Rectal smooth muscle tissue (tissue), 1 donor: Measurements from ENCODE around the gene SHANK1.

ENCODE experiments used
- H3K27ac ChIP-seq: one replicate; pipeline ENCODE4 v1.7.0; 2013; ENCODE audit warnings: low read depth, low read length, inconsistent platforms
- H3K27me3 ChIP-seq: one replicate; pipeline ENCODE4 v1.7.0; 2013; ENCODE audit warnings: low read length; ENCODE audit not compliant: control insufficient read depth, insufficient read depth
- H3K36me3 ChIP-seq: one replicate; pipeline ENCODE4 v1.7.0; 2013; ENCODE audit warnings: low read length; ENCODE audit not compliant: control insufficient read depth, insufficient read depth
- H3K4me1 ChIP-seq: one replicate; pipeline ENCODE4 v1.7.0; 2013; ENCODE audit warnings: low read length; ENCODE audit not compliant: control insufficient read depth, insufficient read depth
- H3K4me3 ChIP-seq: one replicate; pipeline ENCODE4 v1.7.0; 2013; ENCODE audit warnings: low read length
- H3K9ac ChIP-seq: one replicate; pipeline ENCODE4 v1.7.0; 2013; ENCODE audit warnings: low read length

SHANK1 gene

GRCh38 chr19:50703915-50704796 is 15.4 kb downstream of the SHANK1 start:
- Histone ChIP-seq H3K36me3 (no peaks in the 10 kb centered on the region), H3K9ac (no peak overlapping the region), H3K4me3 (no peak overlapping the region), H3K27me3 (peaks cover 6% of the 10 kb centered on the region), H3K27ac (no peak overlapping the region), H3K4me1 (no peaks in the 10 kb centered on the region)

GRCh38 chr19:50702871-50703829 is 16.5 kb downstream of the SHANK1 start:
- no peaks in the 10 kb centered on the region for H3K36me3 ChIP-seq
- no peaks in the 10 kb centered on the region for H3K4me1 ChIP-seq
- H3K27me3 ChIP-seq, result peaks cover 6% of the 10 kb centered on the region
- H3K4me3 ChIP-seq, result no peak overlapping the region
- no peak overlapping the region for H3K27ac ChIP-seq
- H3K9ac ChIP-seq, result no peak overlapping the region

GRCh38 chr19:50702158-50702870 is 17.3 kb downstream of the SHANK1 start:
- no peaks in the 10 kb centered on the region for H3K36me3 ChIP-seq
- peaks cover 6% of the 10 kb centered on the region for H3K27me3 ChIP-seq
- H3K4me3 ChIP-seq, result no peak overlapping the region
- H3K9ac ChIP-seq, result no peak overlapping the region
- H3K4me1 ChIP-seq, result no peaks in the 10 kb centered on the region
- no peak overlapping the region for H3K27ac ChIP-seq

- H3K36me3 ChIP-seq, result no peaks in the 10 kb centered on the region
- no peaks in the 10 kb centered on the region for H3K4me1 ChIP-seq
- no peak overlapping the region for H3K27ac ChIP-seq
- H3K9ac ChIP-seq, result no peak overlapping the region
- H3K27me3 ChIP-seq, result peaks cover 10% of the 10 kb centered on the region
- no peak overlapping the region for H3K4me3 ChIP-seq
Observed at GRCh38 chr19:50701367-50701985, 18.1 kb downstream of the SHANK1 start.

GRCh38 chr19:50697414-50698124 is 22.0 kb downstream of the SHANK1 start:
- Histone ChIP-seq H3K36me3 (no peaks in the 10 kb centered on the region), H3K4me3 (no peak overlapping the region), H3K27ac (no peak overlapping the region), H3K27me3 (peaks cover 19% of the 10 kb centered on the region), H3K4me1 (no peaks in the 10 kb centered on the region), H3K9ac (no peak overlapping the region)

- no peaks in the 10 kb centered on the region for H3K36me3 ChIP-seq
- peaks cover 22% of the 10 kb centered on the region for H3K27me3 ChIP-seq
- H3K27ac ChIP-seq, result no peak overlapping the region
- H3K4me1 ChIP-seq, result no peaks in the 10 kb centered on the region
- H3K9ac ChIP-seq, result no peak overlapping the region
- no peak overlapping the region for H3K4me3 ChIP-seq
Observed at GRCh38 chr19:50696094-50696483, 23.5 kb downstream of the SHANK1 start.

GRCh38 chr19:50695251-50696093 is 24.1 kb downstream of the SHANK1 start:
- Histone ChIP-seq H3K27ac (no peak overlapping the region), H3K27me3 (peaks cover 22% of the 10 kb centered on the region), H3K4me1 (no peaks in the 10 kb centered on the region), H3K4me3 (no peak overlapping the region), H3K9ac (no peak overlapping the region), H3K36me3 (no peaks in the 10 kb centered on the region)

- Histone ChIP-seq H3K36me3 (no peaks in the 10 kb centered on the region), H3K4me3 (no peak overlapping the region), H3K4me1 (no peaks in the 10 kb centered on the region), H3K27ac (no peak overlapping the region), H3K9ac (no peak overlapping the region), H3K27me3 (peaks cover 22% of the 10 kb centered on the region)
Observed at GRCh38 chr19:50694815-50695145, 24.8 kb downstream of the SHANK1 start.

- no peak overlapping the region for H3K4me3 ChIP-seq
- no peak overlapping the region for H3K9ac ChIP-seq
- no peaks in the 10 kb centered on the region for H3K36me3 ChIP-seq
- H3K27me3 ChIP-seq, result peaks cover 22% of the 10 kb centered on the region
- H3K4me1 ChIP-seq, result no peaks in the 10 kb centered on the region
- H3K27ac ChIP-seq, result no peak overlapping the region
Observed at GRCh38 chr19:50693064-50693975, 26.3 kb downstream of the SHANK1 start.

GRCh38 chr19:50690439-50690838 is 29.2 kb downstream of the SHANK1 start:
- Histone ChIP-seq H3K4me3 (no peak overlapping the region), H3K4me1 (no peaks in the 10 kb centered on the region), H3K27ac (no peak overlapping the region), H3K27me3 (peaks cover 19% of the 10 kb centered on the region), H3K9ac (no peak overlapping the region), H3K36me3 (no peaks in the 10 kb centered on the region)
